ENCODE results near the gene SLC4A11.

The SLC4A11 gene

DNA sequence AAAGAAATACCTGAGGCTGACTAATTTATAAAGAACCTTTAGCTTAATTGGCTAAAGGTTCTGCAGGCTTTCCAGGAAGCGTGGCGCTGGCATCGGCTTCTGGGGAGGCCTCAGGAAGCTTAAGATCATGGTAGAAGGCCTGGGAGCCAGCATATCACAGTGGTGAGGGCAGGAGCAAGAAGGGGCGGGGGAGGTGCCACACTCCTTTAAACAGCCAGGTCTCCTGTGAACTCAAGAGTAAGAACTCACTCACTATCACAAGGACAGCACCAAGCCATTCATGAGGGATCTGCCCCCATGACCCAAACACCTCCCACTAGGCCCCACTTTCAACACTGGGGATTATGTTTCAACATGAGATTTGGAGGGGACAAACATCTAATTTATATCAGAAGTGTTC is 34.4 kb upstream of the SLC4A11 start:
- Histone ChIP-seq H3K9ac (ENCODE audit: low read length in 2 of 2) (no peak overlapping the region), H3K4me3 (ENCODE audit: low read length in 2 of 2) (no peak overlapping the region), H3K9me3 (ENCODE audit: control insufficient read depth in 2 of 2, low read length in 2 of 2) (no peaks in the 10 kb centered on the region), H3K4me1 (ENCODE audit: control insufficient read depth, insufficient read depth, low read length) (no peaks in the 10 kb centered on the region), H3K27me3 (ENCODE audit: control insufficient read depth in 1 of 2, insufficient read depth in 2 of 2, low read length in 2 of 2) (no peaks in the 10 kb centered on the region), H3K27ac (ENCODE audit: low read length) (no peak overlapping the region), H3K36me3 (ENCODE audit: control insufficient read depth in 2 of 2, insufficient read depth in 2 of 2, low read length in 2 of 2) (peaks cover 43 to 48% of the 10 kb centered on the region in 2 donors)

DNA sequence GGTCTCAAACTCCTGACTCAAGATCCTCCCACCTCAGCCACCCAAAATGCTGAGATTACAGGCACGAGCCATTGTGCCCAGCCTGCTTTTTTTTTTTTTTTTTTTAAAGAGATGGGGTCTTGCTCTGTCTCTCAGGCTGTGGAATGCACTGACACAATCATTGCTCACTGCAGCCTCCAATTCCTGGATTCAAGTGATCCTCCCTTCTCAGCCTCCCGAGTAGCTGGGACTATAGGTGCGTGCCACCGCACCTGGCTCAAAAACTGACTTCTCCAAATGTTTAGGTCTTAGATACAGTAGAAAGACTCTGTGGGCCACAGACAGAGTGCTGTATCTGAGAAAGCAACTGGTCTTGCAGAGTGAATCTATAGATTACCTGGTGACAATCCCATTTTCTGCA is 31.1 kb upstream of the SLC4A11 start:
- H3K4me1 ChIP-seq (ENCODE audit: control insufficient read depth, insufficient read depth, low read length), result no peaks in the 10 kb centered on the region
- no peak overlapping the region for H3K9ac ChIP-seq (ENCODE audit: low read length in 2 of 2)
- no peak overlapping the region for H3K27ac ChIP-seq (ENCODE audit: low read length)
- H3K4me3 ChIP-seq (ENCODE audit: low read length in 2 of 2), result no peak overlapping the region
- H3K9me3 ChIP-seq (ENCODE audit: control insufficient read depth in 2 of 2, low read length in 2 of 2), result no peaks in the 10 kb centered on the region
- peaks cover 20 to 22% of the 10 kb centered on the region in 2 donors for H3K36me3 ChIP-seq (ENCODE audit: control insufficient read depth in 2 of 2, insufficient read depth in 2 of 2, low read length in 2 of 2)
- H3K27me3 ChIP-seq (ENCODE audit: control insufficient read depth in 1 of 2, insufficient read depth in 2 of 2, low read length in 2 of 2), result no peaks in the 10 kb centered on the region

DNA sequence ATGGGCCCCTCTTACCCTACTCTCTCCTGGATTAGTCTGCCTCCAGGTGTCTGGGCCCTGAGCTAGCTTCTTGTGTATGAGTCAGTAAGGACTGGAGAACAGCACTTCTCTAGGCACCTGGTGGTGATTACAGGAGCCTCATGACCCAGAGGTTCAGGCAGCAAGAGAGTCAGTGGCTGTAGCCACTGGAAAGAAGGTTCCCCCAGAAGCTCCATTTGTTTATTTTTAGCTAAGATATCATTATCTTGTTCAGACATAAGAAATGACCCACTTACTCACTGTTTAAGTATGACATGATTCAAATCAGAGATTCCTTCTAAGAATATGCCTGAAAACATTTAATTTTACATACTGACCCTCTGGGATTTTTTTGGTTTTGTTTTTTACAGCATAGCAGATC is 23.6 kb upstream of the SLC4A11 start:
- no peak overlapping the region for H3K27ac ChIP-seq (ENCODE audit: low read length)
- H3K4me3 ChIP-seq (ENCODE audit: low read length in 2 of 2), result no peak overlapping the region
- no peaks in the 10 kb centered on the region for H3K4me1 ChIP-seq (ENCODE audit: control insufficient read depth, insufficient read depth, low read length)
- H3K9ac ChIP-seq (ENCODE audit: low read length in 2 of 2), result no peak overlapping the region
- H3K27me3 ChIP-seq (ENCODE audit: control insufficient read depth in 1 of 2, insufficient read depth in 2 of 2, low read length in 2 of 2), result no peaks in the 10 kb centered on the region
- H3K9me3 ChIP-seq (ENCODE audit: control insufficient read depth in 2 of 2, low read length in 2 of 2), result no peaks in the 10 kb centered on the region
- H3K36me3 ChIP-seq (ENCODE audit: control insufficient read depth in 2 of 2, insufficient read depth in 2 of 2, low read length in 2 of 2), result peaks cover 30 to 36% of the 10 kb centered on the region in 2 donors

DNA sequence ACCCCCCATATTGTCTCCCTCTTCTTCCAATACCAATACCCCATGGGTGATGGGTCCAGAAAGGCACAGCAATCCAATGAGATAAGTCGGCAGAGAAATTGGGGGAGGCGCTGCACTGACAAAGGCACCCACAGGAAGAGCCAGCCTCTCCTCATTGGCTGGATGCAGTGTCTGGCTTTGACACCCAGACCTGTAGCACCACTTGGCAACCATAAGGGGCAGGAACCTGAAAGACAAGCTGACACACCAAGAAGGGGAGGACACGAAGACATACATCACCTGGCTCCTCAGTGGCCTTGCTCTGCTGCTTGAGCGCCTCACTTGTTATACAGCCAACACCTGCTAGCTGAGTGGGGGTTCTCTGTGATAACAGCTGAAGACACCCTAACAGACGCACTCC is 19.4 kb upstream of the SLC4A11 start:
- Histone ChIP-seq H3K4me1 (ENCODE audit: control insufficient read depth, insufficient read depth, low read length) (no peaks in the 10 kb centered on the region), H3K27ac (ENCODE audit: low read length) (no peak overlapping the region), H3K36me3 (ENCODE audit: control insufficient read depth in 2 of 2, insufficient read depth in 2 of 2, low read length in 2 of 2) (peaks cover 40 to 55% of the 10 kb centered on the region in 2 donors)

DNA sequence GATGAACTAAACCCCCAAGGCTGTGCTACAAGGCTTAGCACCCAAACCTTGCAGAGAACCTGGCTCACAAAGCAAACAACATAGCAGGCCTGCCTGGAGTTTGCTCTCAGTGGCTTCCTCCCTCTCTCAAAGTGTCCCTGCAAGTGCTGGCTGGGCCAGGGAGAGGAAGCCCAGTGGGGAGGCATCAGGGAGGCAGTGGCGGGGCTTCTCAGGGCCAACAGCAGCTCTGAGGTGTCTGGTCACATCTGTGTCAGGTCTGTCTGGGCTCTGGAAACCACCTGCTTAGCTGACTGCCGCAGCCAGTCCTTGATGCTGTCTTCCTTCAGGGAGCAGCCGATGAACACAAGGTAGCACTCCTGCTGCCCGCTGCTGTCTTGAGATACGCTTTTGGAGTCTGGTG is 16.7 kb upstream of the SLC4A11 start:
- H3K27ac ChIP-seq (ENCODE audit: low read length), result no peak overlapping the region
- no peaks in the 10 kb centered on the region for H3K9me3 ChIP-seq (ENCODE audit: control insufficient read depth in 2 of 2, low read length in 2 of 2)
- H3K4me1 ChIP-seq (ENCODE audit: control insufficient read depth, insufficient read depth, low read length), result peaks cover 6% of the 10 kb centered on the region
- H3K36me3 ChIP-seq (ENCODE audit: control insufficient read depth in 2 of 2, insufficient read depth in 2 of 2, low read length in 2 of 2), result peaks cover 43 to 54% of the 10 kb centered on the region in 2 donors
- H3K9ac ChIP-seq (ENCODE audit: low read length in 2 of 2), result no peak overlapping the region
- H3K4me3 ChIP-seq (ENCODE audit: low read length in 2 of 2), result no peak overlapping the region
- no peaks in the 10 kb centered on the region for H3K27me3 ChIP-seq (ENCODE audit: control insufficient read depth in 1 of 2, insufficient read depth in 2 of 2, low read length in 2 of 2)

More for the DNA sequence above, 19.4 kb upstream of the SLC4A11 start:
- Histone ChIP-seq H3K4me3 (ENCODE audit: low read length in 2 of 2) (no peak overlapping the region), H3K9ac (ENCODE audit: low read length in 2 of 2) (no peak overlapping the region), H3K9me3 (ENCODE audit: control insufficient read depth in 2 of 2, low read length in 2 of 2) (no peaks in the 10 kb centered on the region), H3K27me3 (ENCODE audit: control insufficient read depth in 1 of 2, insufficient read depth in 2 of 2, low read length in 2 of 2) (no peaks in the 10 kb centered on the region)

DNA sequence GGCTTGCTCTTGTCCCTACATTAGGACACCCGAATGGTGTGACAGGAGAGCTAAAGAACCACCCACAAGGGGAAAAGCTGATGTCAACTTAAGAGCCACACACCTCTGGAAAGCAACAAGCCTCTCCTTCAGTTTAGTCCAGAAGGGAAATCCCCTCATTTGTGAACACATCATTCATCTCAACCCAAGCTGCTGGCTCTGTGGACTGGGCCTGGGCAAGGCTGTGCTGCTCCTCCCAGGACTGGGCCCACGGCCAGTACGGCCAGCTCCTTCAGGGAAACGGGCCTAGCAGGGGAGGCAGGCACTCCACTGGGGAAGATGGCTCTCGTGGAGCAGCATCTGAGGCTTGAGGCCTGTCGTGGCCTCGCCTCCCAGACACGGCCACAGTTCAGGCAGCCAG is 12.8 kb upstream of the SLC4A11 start:
- Histone ChIP-seq H3K4me1 (ENCODE audit: control insufficient read depth, insufficient read depth, low read length) (peaks cover 6% of the 10 kb centered on the region), H3K4me3 (ENCODE audit: low read length in 2 of 2) (no peak overlapping the region), H3K9me3 (ENCODE audit: control insufficient read depth in 2 of 2, low read length in 2 of 2) (no peaks in the 10 kb centered on the region), H3K27ac (ENCODE audit: low read length) (no peak overlapping the region), H3K36me3 (ENCODE audit: control insufficient read depth in 2 of 2, insufficient read depth in 2 of 2, low read length in 2 of 2) (peaks cover 30 to 38% of the 10 kb centered on the region in 2 donors), H3K27me3 (ENCODE audit: control insufficient read depth in 1 of 2, insufficient read depth in 2 of 2, low read length in 2 of 2) (peaks cover 2 to 8% of the 10 kb centered on the region in 2 donors), H3K9ac (ENCODE audit: low read length in 2 of 2) (no peak overlapping the region)

DNA sequence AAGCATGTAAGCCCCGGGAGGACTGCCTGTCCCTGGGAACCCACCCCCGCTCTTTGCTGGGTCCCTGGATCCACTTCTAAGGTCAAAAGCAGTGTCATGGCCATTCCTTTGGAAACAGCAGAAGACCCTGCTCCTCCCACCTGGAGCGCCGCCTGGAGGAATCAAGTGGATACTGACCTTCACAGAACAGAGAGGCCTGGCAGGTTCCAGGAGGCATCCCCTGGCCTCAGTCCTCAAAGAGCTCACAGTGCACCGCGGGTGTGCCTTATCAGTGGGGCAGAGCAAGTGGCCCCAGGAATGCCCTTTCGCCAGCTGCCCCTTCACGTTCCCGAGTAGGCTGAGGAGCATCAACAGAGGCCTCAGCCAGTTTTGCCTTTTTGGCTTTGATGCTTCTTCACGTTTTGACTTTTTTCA is 11.1 kb upstream of the SLC4A11 start:
- Histone ChIP-seq H3K4me1 (ENCODE audit: control insufficient read depth, insufficient read depth, low read length) (peaks cover 6% of the 10 kb centered on the region), H3K36me3 (ENCODE audit: control insufficient read depth in 2 of 2, insufficient read depth in 2 of 2, low read length in 2 of 2) (peaks cover 21 to 23% of the 10 kb centered on the region in 2 donors), H3K9ac (ENCODE audit: low read length in 2 of 2) (no peak overlapping the region), H3K9me3 (ENCODE audit: control insufficient read depth in 2 of 2, low read length in 2 of 2) (no peaks in the 10 kb centered on the region), H3K27me3 (ENCODE audit: control insufficient read depth in 1 of 2, insufficient read depth in 2 of 2, low read length in 2 of 2) (peaks cover 2 to 8% of the 10 kb centered on the region in 2 donors), H3K4me3 (ENCODE audit: low read length in 2 of 2) (no peak overlapping the region), H3K27ac (ENCODE audit: low read length) (no peak overlapping the region)

DNA sequence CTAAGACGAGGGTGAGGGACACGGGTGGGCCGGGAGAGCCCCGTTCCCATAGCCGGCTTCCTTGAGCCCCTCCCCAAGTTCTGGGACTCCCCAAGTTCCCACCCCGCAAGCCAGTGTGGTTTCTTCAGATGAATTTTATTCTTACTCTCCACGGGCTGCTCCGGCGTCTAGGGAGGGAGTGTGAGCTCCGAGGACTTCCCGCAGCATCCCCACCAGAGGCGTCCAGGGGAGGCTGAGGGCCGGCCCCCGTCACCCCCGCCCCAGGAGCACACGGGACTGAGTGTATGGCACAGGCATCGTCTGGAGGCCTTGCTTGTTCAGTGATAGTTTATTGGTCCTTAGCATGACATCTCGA is 10.0 kb upstream of the SLC4A11 start:
- no peak overlapping the region for H3K9ac ChIP-seq (ENCODE audit: low read length in 2 of 2)
- H3K9me3 ChIP-seq (ENCODE audit: control insufficient read depth in 2 of 2, low read length in 2 of 2), result no peaks in the 10 kb centered on the region
- H3K4me3 ChIP-seq (ENCODE audit: low read length in 2 of 2), result peak overlapping the region in 1 of 2 donors; percentile 52
- peaks cover 12 to 15% of the 10 kb centered on the region in 2 donors for H3K36me3 ChIP-seq (ENCODE audit: control insufficient read depth in 2 of 2, insufficient read depth in 2 of 2, low read length in 2 of 2)
- H3K4me1 ChIP-seq (ENCODE audit: control insufficient read depth, insufficient read depth, low read length), result peaks cover 6% of the 10 kb centered on the region
- H3K27me3 ChIP-seq (ENCODE audit: control insufficient read depth in 1 of 2, insufficient read depth in 2 of 2, low read length in 2 of 2), result peaks cover 2 to 8% of the 10 kb centered on the region in 2 donors
- H3K27ac ChIP-seq (ENCODE audit: low read length), result no peak overlapping the region

DNA sequence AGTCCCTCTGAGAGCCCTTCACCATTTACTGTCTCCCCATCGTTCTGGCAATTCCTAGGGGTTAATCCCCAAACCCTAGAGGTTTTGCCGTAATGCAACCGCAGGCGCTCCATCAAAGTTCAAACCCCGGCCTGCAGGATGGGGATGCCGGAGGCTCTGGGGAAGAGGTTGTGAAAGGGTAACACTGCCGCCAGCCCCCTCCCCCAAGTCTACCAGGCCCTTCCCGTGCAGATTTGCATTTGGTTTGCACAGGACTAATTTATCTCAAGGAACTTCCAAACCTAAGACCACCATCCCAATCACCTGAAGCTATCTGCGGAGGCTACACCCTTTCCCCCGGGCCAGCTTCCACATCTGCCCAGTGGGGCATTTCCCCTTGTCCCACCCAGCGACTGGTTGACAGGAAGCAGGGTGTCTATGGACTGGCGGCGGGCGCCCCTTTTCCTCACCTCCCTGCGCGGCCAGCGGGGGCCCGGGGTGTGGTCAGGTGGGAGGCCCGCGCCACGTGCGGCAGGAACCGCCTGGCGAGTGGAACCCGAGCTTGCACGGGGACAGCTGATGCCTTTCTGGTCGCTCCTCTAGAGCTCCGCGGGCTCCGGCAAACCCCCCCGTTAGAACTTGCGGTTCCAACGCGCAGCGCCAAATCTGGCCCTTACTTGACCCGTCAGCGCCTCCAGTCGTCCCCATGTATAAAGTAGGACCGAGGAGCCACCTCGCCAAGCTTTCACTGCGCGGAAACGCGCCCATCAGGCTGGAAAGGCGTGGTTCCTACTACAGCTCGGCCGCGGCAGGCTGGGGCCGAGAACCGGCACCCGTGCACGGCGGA is 9.4 kb upstream of the SLC4A11 start:
- no peaks in the 10 kb centered on the region for H3K9me3 ChIP-seq (ENCODE audit: control insufficient read depth in 2 of 2, low read length in 2 of 2)
- H3K27ac ChIP-seq (ENCODE audit: low read length), result no peak overlapping the region
- peaks cover 6 to 8% of the 10 kb centered on the region in 2 donors for H3K27me3 ChIP-seq (ENCODE audit: control insufficient read depth in 1 of 2, insufficient read depth in 2 of 2, low read length in 2 of 2)
- peaks cover 6% of the 10 kb centered on the region for H3K4me1 ChIP-seq (ENCODE audit: control insufficient read depth, insufficient read depth, low read length)
- no peak overlapping the region for H3K9ac ChIP-seq (ENCODE audit: low read length in 2 of 2)
- peak overlapping the region in 1 of 2 donors; percentile 52 for H3K4me3 ChIP-seq (ENCODE audit: low read length in 2 of 2)
- H3K36me3 ChIP-seq (ENCODE audit: control insufficient read depth in 2 of 2, insufficient read depth in 2 of 2, low read length in 2 of 2), result peaks cover 10 to 13% of the 10 kb centered on the region in 2 donors

DNA sequence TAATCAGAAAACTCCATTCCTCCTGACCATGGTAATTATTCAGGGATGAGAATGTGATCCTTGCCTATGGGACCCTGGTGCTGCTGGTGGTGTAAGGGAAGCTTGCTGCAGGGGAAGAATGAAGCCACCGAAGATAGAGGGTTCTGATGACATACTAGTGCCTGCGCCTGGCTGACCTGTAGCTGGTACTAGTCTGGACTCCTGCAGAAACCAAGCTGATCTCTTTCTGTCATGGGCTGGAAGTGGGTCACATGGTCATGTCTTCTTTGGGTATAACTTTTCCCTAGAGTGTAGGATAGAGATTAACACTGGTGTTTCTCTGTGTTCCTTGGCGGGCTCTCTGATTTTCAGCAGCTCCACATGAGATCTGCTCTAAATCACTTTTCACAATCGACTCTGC is 8.6 kb upstream of the SLC4A11 start:
- peaks cover 6 to 8% of the 10 kb centered on the region in 2 donors for H3K27me3 ChIP-seq (ENCODE audit: control insufficient read depth in 1 of 2, insufficient read depth in 2 of 2, low read length in 2 of 2)
- peaks cover 6% of the 10 kb centered on the region for H3K4me1 ChIP-seq (ENCODE audit: control insufficient read depth, insufficient read depth, low read length)
- H3K9me3 ChIP-seq (ENCODE audit: control insufficient read depth in 2 of 2, low read length in 2 of 2), result no peaks in the 10 kb centered on the region
- peaks cover 6 to 11% of the 10 kb centered on the region in 2 donors for H3K36me3 ChIP-seq (ENCODE audit: control insufficient read depth in 2 of 2, insufficient read depth in 2 of 2, low read length in 2 of 2)
- no peak overlapping the region for H3K9ac ChIP-seq (ENCODE audit: low read length in 2 of 2)
- no peak overlapping the region for H3K27ac ChIP-seq (ENCODE audit: low read length)
- H3K4me3 ChIP-seq (ENCODE audit: low read length in 2 of 2), result no peak overlapping the region

DNA sequence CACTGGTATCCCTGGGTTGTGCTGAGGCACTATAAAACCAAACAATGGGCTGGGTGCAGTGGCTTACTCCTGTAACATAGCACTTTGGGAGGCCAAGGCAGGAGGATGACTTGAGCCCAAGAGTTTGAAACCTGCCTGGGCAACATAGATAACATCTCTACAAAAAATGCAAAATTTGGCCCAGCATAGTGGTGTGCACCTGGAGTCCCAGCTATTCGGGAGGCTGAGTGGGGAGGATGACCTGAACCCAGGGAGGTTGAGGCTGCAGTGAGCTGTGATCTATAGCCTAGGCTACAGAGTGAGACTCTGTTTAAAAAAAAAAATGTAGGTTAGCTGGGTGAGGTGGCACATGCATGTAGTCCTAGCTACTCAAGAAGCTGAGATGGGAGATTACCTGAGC is 7.7 kb upstream of the SLC4A11 start:
- H3K36me3 ChIP-seq (ENCODE audit: control insufficient read depth in 2 of 2, insufficient read depth in 2 of 2, low read length in 2 of 2), result peaks cover 0 to 4% of the 10 kb centered on the region in 2 donors
- H3K9me3 ChIP-seq (ENCODE audit: control insufficient read depth in 2 of 2, low read length in 2 of 2), result no peaks in the 10 kb centered on the region
- H3K4me1 ChIP-seq (ENCODE audit: control insufficient read depth, insufficient read depth, low read length), result peaks cover 3% of the 10 kb centered on the region
- H3K4me3 ChIP-seq (ENCODE audit: low read length in 2 of 2), result no peak overlapping the region
- no peak overlapping the region for H3K9ac ChIP-seq (ENCODE audit: low read length in 2 of 2)
- H3K27me3 ChIP-seq (ENCODE audit: control insufficient read depth in 1 of 2, insufficient read depth in 2 of 2, low read length in 2 of 2), result peaks cover 6 to 8% of the 10 kb centered on the region in 2 donors
- no peak overlapping the region for H3K27ac ChIP-seq (ENCODE audit: low read length)

All from stomach smooth muscle (tissue), 2 donors.